Lower leg skin (tissue), 4 donors: ENCODE data around the gene MYO3A. TPM values are rescaled to one million over a fixed set of nuclear protein-coding genes. Genes with fewer than 3 reads are reported as not detected.

Experiments
- DNase-seq, 2 donors: peaks; one replicate each; pipeline ENCODE4 v3.0.0-alpha.2; 2019; ENCODE audit warnings: low spot score in 2 of 2
- H3K4me3 ChIP-seq: fragments of 200-600 bp; sonication (generic); 2 replicates; pipeline ENCODE4 v1.5.1; 2017; ENCODE audit warnings: mild to moderate bottlenecking, low read depth; ENCODE audit not compliant: poor library complexity, severe bottlenecking
- CTCF ChIP-seq, 3 donors: fragments of 450-650 bp; IDR thresholded peaks; one replicate each; pipeline ENCODE4 v1.5.1; 2016; ENCODE audit warnings: antibody characterized with exemption in 3 of 3, mild to moderate bottlenecking in 3 of 3, moderate library complexity in 2 of 3
- POLR2A ChIP-seq, 2 donors: fragments of 450-650 bp; IDR thresholded peaks; one replicate each; pipeline ENCODE4 v1.6.1; 2016 to 2017; ENCODE audit warnings: antibody characterized with exemption in 2 of 2, mild to moderate bottlenecking in 1 of 2, moderate library complexity in 1 of 2
- WGBS, 2 donors: methylation state at CpG; one replicate each; pipeline ENCODE4 v1.1.5; 2018; 5-methylcytosine and 5-hydroxymethylcytosine counted together
- intact Hi-C: fragments of 100-400 bp; cut with DNase I; formaldehyde crosslinking; loops from one replicate; pipeline ENCODE4 v1.15.0; 2023; ENCODE audit warnings: low total_unique reads
- total RNA-seq, 4 donors: library from RNA; depleted of rRNA; stranded (reverse); fragments of >200 nt; gene quantifications; one replicate each; pipeline ENCODE4 v1.1.0, GENCODE V29; 2016

Gene MYO3A
- total RNA-seq, 4 donors from 2014 or later: 2.0 to 7.6 (median 3.1) TPM

GRCh38 chr10:26024303-26024702 lies 90.3 kb downstream of the MYO3A start:
- DNase-seq: no peak
- TF ChIP-seq CTCF (IDR thresholded peaks at IDR 0.05) (no peak), POLR2A (IDR thresholded peaks at IDR 0.05) (no peak)
- no peak overlapping the region for H3K4me3 ChIP-seq
- 66 to 94% methylated on average over 2 of the region's 2 CpGs for WGBS, 2 donors
- intact Hi-C loops: no loop called here

GRCh38 chr10:26025523-26025922 lies 91.5 kb downstream of the MYO3A start:
- TF ChIP-seq POLR2A (IDR thresholded peaks at IDR 0.05): no peak
- TF ChIP-seq CTCF (IDR thresholded peaks at IDR 0.05): no peak
- DNase-seq: no peak
- intact Hi-C loops: no loop called here

GRCh38 chr10:26029858-26030257 lies 95.8 kb downstream of the MYO3A start:
- no peak for TF ChIP-seq POLR2A (IDR thresholded peaks at IDR 0.05)
- no peak for TF ChIP-seq CTCF (IDR thresholded peaks at IDR 0.05)
- DNase-seq: no peak
- intact Hi-C loops: no loop called here
- 70 to 74% methylated on average over 3 of the region's 3 CpGs for WGBS, 2 donors
- H3K4me3 ChIP-seq: no peak overlapping the region

More at GRCh38 chr10:26025523-26025922, 91.5 kb downstream of the MYO3A start:
- no peak overlapping the region for H3K4me3 ChIP-seq

- no peak for TF ChIP-seq CTCF (IDR thresholded peaks at IDR 0.05)
- no peak for TF ChIP-seq POLR2A (IDR thresholded peaks at IDR 0.05)
- no peak overlapping the region for H3K4me3 ChIP-seq
- 86 to 90% methylated on average over 3 of the region's 3 CpGs for WGBS, 2 donors
- intact Hi-C loops: no loop called here
- DNase-seq: no peak
These were observed 97.3 kb downstream of the MYO3A start for GRCh38 chr10:26031300-26031699.

GRCh38 chr10:26043469-26043868 lies 109.4 kb downstream of the MYO3A start:
- DNase-seq: no peak
- TF ChIP-seq CTCF (IDR thresholded peaks at IDR 0.05) (no peak), POLR2A (IDR thresholded peaks at IDR 0.05) (no peak)
- WGBS, 2 donors: 71 to 74% methylated on average over 2 of the region's 2 CpGs
- intact Hi-C loops: no loop called here
- no peak overlapping the region for H3K4me3 ChIP-seq

- WGBS, 2 donors: 30 to 31% methylated on average over 3 of the region's 3 CpGs
- intact Hi-C loops: no loop called here
- H3K4me3 ChIP-seq: no peak overlapping the region
- no peak for TF ChIP-seq POLR2A (IDR thresholded peaks at IDR 0.05)
- peak in 1 of 2 donors; percentile 14 for DNase-seq
These were observed 110.2 kb downstream of the MYO3A start for GRCh38 chr10:26044141-26044749.
